Epidermal melanocyte (primary cell): ENCODE data around the gene ZBTB18.
A peak's percentile ranks its signal among the peaks of the same experiment; 100 is the strongest.

Experiments
- DNase-seq: peaks from one replicate; pipeline ENCODE4 v3.0.0; 2011; ENCODE audit warnings: low spot score; ENCODE audit not compliant: insufficient read length

Gene ZBTB18

DNA sequence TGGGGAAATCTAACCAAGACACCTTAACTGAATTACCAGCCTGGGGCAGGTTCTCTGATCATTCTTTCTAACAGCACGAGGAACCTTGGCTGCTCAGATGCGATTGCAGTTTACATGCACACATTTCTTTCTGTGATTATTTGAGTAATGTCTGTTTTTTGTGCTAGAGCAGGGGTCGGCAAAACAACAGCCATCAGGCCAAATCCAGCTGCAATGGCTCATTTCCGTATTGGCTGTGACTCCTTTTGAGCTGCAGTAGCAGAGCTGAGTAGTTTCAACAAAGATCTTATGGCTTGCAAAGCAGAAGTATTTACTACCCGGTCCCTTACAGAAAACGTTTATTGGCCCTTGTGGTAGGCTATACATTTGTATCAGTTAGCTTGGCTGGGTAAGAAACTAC lies 37.1 kb downstream of the ZBTB18 start:
- no peak for DNase-seq

DNA sequence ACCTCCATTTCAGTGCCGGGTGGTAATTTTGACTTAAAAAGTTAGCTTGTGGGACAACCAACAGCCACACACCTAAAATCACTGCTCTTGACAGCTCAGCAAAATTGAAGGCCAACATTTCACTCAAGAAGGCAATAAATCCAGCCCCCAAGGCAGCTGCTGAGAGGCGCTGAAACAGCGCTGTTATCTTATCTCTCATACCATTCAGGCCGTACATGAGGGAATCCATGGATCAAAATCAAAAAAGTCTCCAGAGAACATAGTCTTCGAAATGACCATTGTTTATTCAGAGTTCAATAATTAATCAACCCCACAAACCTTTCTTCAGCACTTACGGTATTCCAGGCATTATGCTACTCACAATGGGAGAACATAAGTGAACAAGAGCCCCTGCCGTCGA lies 38.5 kb downstream of the ZBTB18 start:
- no peak for DNase-seq

DNA sequence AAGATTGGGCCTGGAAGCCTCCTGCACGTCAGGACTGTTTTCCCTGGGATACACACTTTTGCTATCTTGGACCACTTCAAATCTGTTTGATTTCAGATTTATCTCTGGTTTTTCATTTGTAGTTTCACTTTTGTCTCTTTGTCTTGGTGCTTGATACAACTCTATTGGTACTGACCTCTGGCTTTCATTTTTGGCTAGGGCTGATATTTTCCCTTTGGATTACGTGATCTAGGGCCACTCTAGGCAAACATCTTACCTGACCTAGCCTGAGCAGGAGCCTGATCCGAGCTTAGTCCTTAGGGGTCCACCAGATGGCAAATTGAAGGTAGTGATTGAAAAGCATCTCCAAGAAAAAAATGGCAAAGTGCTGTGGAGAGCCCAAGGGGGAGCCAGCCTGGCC lies 39.6 kb downstream of the ZBTB18 start:
- DNase-seq: no peak

DNA sequence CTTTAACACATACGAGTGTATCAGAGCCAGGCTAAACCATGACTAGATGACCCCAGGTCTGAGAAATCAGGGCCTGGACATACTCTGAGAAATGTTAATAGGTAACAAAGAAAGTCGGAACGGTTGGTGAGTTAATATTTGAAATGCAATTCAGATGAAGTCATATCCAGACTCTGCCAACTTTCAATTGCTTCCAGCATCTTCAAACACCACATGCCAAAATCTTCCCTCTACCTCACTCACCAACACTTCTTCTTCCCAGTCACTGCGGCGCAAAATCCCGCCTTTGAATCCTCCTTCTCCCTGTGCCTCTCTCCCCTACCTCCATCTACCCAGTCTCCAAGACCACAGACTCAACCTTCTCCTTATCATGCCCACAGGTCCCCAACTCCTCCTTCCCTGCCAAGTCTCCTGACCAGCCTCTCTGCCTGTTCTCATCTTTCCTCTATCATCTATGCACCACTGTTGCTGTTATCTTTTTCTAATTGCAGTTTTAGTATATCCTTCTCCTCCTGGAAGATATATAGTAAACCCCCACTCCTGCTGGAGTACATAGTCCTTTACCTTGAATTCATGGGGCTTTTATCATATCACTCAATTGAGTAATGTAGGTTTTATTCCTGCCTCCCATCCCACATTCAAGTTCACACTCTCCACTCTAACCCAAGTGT lies 41.3 kb downstream of the ZBTB18 start:
- DNase-seq: no peak

DNA sequence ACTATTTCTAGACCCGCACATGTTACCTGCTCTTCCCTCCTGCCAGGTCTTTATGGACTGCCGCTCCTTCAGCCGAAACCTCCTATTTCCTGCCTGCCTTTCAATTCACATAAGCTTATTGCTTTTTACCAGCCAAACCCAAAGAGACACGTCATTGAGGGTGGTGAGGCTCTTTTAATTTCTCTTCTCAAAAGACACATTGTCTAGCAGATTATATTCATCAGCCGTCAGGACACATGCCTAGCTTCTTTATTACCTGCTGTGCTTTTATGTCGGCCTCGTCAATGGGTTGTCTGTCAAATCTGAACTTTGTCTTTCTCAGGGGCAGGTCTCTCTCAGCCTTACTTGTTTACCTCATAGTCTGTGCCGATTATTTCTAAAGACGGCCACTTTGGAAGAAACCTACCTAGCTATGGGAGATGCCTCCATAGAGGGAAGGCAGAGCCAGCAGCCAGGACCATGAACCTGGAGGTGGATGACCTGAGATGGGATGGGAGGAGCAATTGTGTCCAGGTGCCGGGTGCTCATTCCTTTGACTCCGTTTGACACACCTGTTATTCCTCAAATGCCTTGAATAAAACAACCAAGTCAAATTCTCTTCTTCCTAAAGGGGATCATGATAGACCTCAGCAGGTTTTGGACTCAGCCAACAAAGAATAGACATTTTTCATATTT lies 42.0 kb downstream of the ZBTB18 start:
- DNase-seq: no peak

DNA sequence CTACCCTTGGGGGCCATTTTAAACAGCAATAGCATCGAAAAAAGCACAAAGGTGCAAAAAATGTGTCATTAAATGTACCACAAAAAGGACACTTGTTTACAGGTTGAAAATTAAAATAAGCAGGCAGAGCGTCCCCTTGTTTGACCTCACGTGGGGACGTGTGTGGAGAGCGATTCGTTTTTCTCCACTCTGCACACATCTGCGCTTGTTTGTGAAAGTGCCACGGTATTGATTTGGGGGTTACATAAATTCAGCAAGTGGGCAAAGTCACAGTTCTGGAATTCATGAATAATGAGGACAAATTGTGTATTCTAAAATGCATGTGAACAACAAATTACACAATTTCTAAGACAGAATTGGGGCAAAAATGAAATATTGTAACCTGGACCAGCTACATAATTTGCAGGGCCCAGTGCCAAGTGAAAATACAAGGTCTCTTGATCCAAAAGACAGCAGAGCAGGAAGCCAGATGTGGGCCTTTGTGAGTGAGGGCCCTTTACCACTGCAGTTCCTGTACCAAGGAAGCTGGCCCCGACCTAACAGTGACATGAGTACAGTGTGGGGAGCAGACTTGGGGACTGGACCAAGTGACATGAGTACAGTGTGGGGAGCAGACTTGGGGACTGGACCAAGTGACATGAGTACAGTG lies 43.9 kb downstream of the ZBTB18 start:
- DNase-seq: no peak

DNA sequence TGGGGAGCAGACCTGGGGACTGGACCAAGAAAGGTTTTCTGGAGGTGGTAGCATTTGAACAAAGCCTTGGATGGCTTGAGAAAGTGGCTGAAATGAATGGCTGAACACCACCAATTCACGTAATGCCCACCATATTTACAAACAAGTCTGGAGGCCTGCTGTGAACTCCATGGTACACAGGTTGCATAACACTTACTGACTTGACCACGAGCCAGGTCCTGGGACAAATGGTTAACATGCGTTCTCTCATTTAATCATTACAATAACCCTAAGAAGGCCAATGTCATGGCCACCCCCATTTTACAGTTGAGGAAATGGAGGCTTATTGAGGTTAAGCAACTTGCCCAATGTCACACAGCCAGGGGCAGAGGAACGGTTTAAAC lies 44.4 kb downstream of the ZBTB18 start:
- no peak for DNase-seq

DNA sequence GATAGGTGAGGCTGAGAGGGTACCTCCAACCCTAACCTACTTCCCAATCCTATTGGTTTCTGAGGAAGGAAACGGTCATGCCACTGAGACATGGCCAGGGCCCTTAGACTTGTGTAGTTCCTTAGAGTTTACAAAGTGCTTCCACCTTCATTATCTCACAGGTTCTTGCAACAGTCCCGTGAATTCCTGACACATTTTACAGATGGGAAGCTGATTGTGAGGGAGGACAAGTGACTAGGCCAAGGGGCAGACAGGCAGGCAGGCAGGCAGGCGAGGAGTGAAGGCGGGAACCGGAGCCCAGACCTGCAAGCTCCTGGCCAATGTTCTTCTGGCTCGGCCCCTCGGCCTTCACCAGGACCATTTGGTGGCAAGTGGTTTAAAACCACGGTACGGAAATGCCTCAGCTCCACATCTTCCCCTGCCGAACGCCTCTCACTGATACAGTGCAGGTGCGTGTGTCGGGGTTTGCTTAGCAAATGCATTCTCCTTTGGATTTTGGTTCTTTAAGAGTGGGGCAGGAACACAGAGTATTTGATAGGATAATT lies 45.1 kb downstream of the ZBTB18 start:
- DNase-seq: no peak

DNA sequence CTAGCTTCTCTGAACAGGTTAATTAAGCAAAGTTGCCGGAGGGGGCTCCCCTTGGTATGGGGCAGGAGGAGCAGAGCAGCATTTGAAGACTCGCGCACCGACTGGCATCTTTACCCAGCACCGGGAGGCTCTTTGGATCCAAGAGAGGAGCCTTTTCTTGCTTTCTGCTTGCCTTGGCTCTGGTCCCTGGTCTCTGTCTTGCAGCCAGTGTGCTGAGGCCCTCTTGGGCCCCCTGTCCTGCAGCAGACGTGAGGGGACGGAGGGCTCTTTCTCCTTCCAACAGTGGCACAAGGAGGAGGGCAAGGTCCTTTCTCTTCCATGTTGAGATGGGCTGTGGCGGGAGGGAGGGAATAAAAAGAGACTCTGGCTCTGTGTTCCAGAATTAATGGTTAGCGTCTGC lies 45.6 kb downstream of the ZBTB18 start:
- no peak for DNase-seq

DNA sequence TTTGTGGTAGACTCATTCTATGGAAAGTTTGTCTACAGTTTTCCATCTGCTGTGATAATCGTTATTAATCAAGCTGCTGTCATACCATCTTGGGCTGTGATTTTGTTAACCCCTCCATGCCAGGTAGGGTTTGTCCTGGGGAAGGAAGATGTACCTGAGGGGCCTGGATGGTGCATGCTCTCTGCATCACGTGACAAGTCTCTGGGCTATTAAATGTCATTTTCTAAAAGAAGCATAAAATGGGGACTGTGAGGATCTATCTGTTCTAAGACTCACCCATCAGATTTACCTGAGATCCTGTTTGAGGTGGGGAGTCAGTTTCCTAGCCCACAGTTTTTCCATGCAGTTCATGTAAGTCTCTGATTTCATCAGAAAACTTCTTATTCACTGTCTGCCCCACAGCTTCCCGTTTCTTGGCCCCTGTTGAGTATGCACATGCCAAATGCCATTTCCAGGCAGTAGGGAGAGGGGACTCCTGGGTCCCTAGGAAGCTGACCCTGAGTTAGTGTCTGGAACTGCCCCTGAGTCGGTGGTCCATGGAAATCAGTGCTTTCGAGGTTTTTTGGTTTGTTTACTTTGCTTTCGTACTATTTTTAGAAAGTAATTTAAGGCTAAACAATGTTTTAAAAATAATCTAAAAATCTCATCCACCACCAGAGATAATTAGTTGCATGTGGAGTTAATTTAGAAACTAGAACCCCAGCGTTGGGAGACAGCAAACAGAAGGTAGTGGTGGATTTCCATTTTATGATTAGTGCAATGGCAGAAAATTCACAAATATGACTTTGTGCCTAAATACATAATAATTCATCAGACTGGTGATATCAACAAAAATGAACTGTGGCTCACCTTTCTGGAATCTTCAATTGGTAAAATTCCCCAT lies 46.7 kb downstream of the ZBTB18 start:
- DNase-seq: no peak

DNA sequence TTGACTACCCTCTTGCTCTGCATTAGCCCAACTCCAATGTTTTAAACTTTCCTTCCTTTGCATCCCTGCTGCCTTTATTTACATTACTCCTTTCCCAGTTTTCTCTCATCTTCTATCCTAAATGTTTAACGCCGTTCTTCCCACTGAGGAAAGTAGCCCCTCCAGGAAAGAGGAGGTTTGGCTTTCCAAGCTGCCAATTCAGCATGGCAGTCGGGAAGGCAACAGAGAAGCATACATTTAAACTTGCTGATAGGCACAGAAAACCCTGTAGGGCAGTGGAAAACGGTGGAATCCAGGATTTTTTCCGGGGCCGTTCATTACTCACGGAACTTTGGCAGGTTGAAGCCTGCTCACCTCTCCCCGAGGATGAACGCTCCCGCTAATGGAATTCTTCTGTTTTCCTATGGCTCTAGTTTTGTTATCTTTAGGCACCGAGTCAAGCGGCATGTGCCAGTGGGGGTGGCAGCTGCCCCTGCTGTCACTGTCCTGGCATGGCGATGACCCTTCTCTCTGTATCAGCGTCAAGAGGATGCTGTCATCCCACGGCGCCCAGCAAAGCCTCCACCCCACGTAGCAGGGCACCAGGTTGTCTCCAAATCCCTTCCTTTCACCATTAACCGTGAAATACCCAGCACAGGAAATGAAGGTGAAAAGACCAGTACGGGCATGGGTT lies 48.3 kb downstream of the ZBTB18 start:
- DNase-seq: no peak

DNA sequence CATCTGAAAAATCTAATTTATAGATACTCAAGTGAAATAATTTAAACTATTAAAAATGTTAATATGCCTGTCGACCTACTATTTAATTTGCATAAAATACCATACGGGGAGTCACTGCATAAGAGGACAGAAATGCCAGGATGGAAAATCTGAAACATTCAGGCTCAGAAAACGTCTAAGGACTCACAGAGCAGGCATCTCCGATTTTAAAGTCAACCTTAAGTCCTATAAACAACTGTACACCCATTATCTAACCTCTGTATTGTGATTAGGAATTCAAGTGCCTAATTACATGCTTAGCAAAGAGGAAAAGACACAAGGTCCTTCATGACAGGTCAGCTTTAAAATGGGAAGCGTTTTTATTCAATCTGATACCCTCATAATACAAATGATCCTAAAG lies 49.2 kb downstream of the ZBTB18 start:
- DNase-seq: no peak

DNA sequence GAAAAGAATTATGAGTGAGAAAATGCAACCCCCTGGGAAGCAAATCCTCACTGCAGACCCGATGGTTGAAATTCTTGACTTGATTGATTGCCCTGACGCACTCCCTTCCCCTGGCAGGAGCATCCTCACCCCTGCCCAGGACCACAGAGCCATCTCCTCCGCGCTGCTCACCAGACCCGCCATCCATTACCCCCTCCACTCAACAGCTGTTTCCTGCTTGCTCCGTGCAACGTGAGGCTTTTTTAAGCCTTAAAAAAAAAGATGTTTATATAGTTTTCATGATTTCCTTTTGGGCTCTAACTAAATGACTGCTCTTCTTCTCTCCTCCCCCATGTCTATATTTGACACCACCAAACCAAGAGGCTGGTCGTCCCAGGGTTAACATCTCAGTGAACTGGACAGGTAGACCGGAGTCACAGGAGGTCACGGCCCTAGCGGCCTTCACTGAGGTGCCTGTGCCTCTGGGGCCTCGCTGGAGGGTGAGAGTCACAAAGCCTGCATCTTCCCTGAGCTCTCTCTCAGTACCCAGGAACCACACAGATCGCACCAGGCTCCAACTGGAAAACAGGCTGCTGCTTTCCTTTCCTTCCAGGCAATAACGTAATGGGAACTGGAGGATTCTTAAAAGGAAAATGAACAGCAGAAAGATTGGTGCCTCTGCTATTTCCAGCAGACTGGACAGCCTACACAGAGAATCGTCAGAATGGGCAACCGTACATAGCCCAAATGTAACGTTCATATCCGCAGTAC lies 49.8 kb downstream of the ZBTB18 start:
- DNase-seq: no peak

DNA sequence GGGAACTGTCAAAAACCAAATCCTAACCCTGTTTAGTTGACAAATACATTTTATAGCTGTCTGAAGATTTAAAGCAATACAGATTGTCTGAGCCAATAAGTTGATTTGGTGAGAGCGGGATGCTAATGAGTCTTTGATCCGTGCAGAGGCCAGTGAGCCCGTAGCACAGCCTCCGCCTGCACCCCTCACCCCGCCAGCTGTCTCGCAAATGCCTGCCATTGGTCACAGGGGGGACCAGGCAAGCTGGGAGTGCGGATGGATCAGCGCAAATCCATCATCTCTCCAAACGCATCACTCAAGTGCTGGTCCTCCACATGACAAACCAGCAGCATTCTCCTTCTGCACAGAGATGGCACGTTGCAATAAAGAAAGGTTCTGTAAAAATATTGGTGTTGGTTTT lies 51.0 kb downstream of the ZBTB18 start:
- no peak for DNase-seq

DNA sequence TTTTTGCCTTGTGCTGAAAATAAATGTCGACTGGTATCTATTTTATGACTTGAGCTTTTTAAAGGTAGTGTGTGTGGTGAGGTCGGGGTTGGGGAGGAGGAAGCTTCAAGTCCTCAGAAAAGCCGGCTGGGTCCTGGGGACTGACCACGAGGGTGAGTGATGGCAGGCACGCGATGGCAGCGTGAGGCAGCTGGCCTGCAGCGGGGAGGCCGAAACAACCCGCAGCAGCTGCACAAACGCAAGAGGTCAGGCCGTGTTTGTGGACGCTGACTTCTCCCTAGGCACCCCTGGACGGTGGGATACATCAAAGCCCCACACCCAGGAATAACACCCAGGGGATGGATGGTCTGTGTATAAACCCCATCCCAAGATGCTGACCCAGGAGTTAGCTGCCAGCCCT lies 51.4 kb downstream of the ZBTB18 start:
- DNase-seq: no peak

DNA sequence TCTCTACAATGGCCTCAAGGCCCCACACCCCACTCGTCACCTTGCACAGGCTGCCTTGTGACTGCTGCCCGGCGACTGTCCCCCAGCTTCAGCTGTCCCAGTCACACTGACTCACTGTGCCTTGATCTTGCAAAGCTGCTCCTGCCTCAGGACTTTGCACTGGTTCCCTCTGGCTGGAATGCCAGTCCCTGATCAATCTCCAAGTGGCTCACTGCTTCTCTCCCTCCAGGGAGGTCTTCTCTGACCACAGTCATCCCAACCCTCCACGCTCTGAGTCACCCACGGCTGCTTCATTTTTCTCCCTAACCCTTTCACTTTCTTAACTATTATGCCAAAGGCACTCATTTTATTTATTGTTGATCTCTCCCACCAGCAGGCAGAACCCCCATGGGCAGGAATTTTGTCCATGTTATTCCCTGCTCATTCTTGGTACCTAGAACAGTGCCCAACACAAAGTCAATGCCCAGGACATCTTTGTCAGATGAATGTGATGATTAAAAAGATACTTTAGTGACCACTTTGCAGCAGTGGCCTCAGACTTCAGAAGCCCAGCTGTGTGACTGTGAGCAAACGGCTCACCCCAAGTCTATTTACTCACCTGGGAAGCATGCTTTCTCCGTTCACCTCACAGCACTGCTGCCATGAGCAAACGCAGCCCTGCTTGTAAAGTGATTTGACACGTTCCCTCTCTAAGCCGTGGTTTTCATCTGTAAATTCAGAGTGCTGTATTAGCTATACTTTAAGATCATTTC lies 53.4 kb downstream of the ZBTB18 start:
- peak; percentile 91 for DNase-seq

DNA sequence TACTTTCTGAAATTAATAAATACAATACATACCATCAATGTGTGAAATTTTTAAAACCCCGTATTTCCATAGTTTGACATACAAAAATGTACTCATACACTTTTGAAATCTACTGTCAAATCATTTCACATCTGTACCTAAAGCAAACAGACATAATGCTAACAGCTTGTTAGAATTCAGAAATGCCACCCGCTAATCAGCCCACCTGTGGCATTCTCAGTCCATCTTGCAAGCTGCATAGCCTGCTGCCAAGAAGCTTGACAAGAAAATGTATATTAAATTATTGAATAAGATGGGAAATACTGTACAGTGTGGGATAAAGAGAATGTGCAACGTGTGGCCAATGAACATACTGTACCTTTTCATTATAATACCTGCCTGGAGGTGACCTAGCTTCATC lies 55.1 kb downstream of the ZBTB18 start:
- DNase-seq: no peak
